Measurements from ENCODE around the gene MTMR4.
"Not testable (repeated sequence)": the region's sequence is repeated elsewhere in the genome, so short reads cannot be mapped to it uniquely, and the experiment has no call there.

The MTMR4 gene

GRCh38 chr17:58513965-58514769 lies at the start of gene MTMR4:
Gene MTMR4 (minus strand): TSS chr17:58514638. CDS start chr17:58514407, 231 bp downstream.
- in situ Hi-C loops (cut with HindIII; ENCODE audit: low sequenced_read_pairs), result no loop called here
- TF ChIP-seq CTCF (IDR thresholded peaks at IDR 0.05; ENCODE audit: low read depth, low read length), result no peak
- peak; percentile 66 for DNase-seq (ENCODE audit: low read depth, low spot score)

GRCh38 chr17:58560511-58560910 lies 46.1 kb upstream of the MTMR4 start:
- H3K4me3 ChIP-seq (ENCODE audit: low read depth, low read length), result no peak overlapping the region
- DNase-seq (ENCODE audit: low read depth, low spot score), result no peak
- in situ Hi-C loops (cut with HindIII; ENCODE audit: low sequenced_read_pairs), result no loop called here
- no peak for TF ChIP-seq CTCF (IDR thresholded peaks at IDR 0.05; ENCODE audit: low read depth, low read length)

More at GRCh38 chr17:58513965-58514769, at the start of gene MTMR4:
- peak within 1 kb of the TSS; percentile 79 for H3K4me3 ChIP-seq (ENCODE audit: low read depth, low read length)

- H3K4me3 ChIP-seq (ENCODE audit: low read depth, low read length), result no peak overlapping the region
- no peak for DNase-seq (ENCODE audit: low read depth, low spot score)
- TF ChIP-seq CTCF (IDR thresholded peaks at IDR 0.05; ENCODE audit: low read depth, low read length), result no peak
- in situ Hi-C loops (cut with HindIII; ENCODE audit: low sequenced_read_pairs), result no loop called here
Measured at GRCh38 chr17:58557981-58558380, 43.5 kb upstream of the MTMR4 start.

- in situ Hi-C loops (cut with HindIII; ENCODE audit: low sequenced_read_pairs), result no loop called here
- peak; percentile 16 for DNase-seq (ENCODE audit: low read depth, low spot score)
Measured at GRCh38 chr17:58556833-58557250, 42.4 kb upstream of the MTMR4 start.

GRCh38 chr17:58555109-58555508 lies 40.7 kb upstream of the MTMR4 start:
- H3K4me3 ChIP-seq (ENCODE audit: low read depth, low read length); DNase-seq (ENCODE audit: low read depth, low spot score); in situ Hi-C loops (cut with HindIII; ENCODE audit: low sequenced_read_pairs): not testable (repeated sequence)

More at GRCh38 chr17:58556833-58557250, 42.4 kb upstream of the MTMR4 start:
- H3K4me3 ChIP-seq (ENCODE audit: low read depth, low read length), result no peak overlapping the region
- TF ChIP-seq CTCF (IDR thresholded peaks at IDR 0.05; ENCODE audit: low read depth, low read length), result no peak

GRCh38 chr17:58541249-58541648 lies 26.8 kb upstream of the MTMR4 start:
- no peak overlapping the region for H3K4me3 ChIP-seq (ENCODE audit: low read depth, low read length)
- DNase-seq (ENCODE audit: low read depth, low spot score), result no peak
- peak; percentile 39 for TF ChIP-seq CTCF (IDR thresholded peaks at IDR 0.05; ENCODE audit: low read depth, low read length)
- in situ Hi-C loops (cut with HindIII; ENCODE audit: low sequenced_read_pairs), result no loop called here

- no peak for TF ChIP-seq CTCF (IDR thresholded peaks at IDR 0.05; ENCODE audit: low read depth, low read length)
- no peak for DNase-seq (ENCODE audit: low read depth, low spot score)
- H3K4me3 ChIP-seq (ENCODE audit: low read depth, low read length), result no peak overlapping the region
- in situ Hi-C loops (cut with HindIII; ENCODE audit: low sequenced_read_pairs), result no loop called here
Measured at GRCh38 chr17:58539698-58540097, 25.3 kb upstream of the MTMR4 start.
